ENCODE results near the gene CRACR2A.

- no peak for TF ChIP-seq CTCF (IDR thresholded peaks at IDR 0.05; ENCODE audit: insufficient read depth, low read length)
- no peak for TF ChIP-seq REST (IDR thresholded peaks at IDR 0.05; ENCODE audit: insufficient replicate concordance, low read depth)
Measured at GRCh38 chr12:3727877-3728632, 24.9 kb downstream of the CRACR2A start.
